H1 (cell line): ENCODE data around the gene FRMD4A. TPM values are rescaled to one million over a fixed set of nuclear protein-coding genes. Genes with fewer than 3 reads are reported as not detected.

Experiments
- CTCF ChIA-PET: fragments of 300-600 bp; sonication (Branson Sonifier 250); formaldehyde crosslinking; loops from one replicate; lab custom pipeline; 2021; ENCODE audit not compliant: partially characterized antibody; lab: Charles Lee
- POLR2A ChIA-PET: fragments of 300-600 bp; sonication (Branson Sonifier 250); formaldehyde crosslinking; loops from one replicate; lab custom pipeline; 2021; ENCODE audit warnings: inconsistent platforms; ENCODE audit not compliant: partially characterized antibody; lab: Charles Lee
- DNase-seq, 2 experiments: peaks; one replicate each; pipeline versions ENCODE4 v3.0.0 to v3.0.0-alpha.2; 2010 to 2022; ENCODE audit warnings: low spot score in 2 of 2, low read depth in 1 of 2, mixed read lengths in 1 of 2
- FAIRE-seq: peaks from 2 replicates; lab custom pipeline; 2011; peaks lifted over from hg19 to GRCh38; lab: Jason Lieb, UNC
- H2AFZ ChIP-seq: 2 replicates; pipeline ENCODE4 v1.8.1; 2012; ENCODE audit warnings: low read length, inconsistent platforms
- H2AK5ac ChIP-seq: 2 replicates; pipeline ENCODE4 v1.6.1; 2013; ENCODE audit warnings: low read depth, low read length
- H2BK120ac ChIP-seq: replicated peaks from 2 replicates; pipeline ENCODE3; 2013; ENCODE audit warnings: low read depth, low read length, inconsistent platforms
- H2BK12ac ChIP-seq: 2 replicates; pipeline ENCODE4 v1.6.1; 2013; ENCODE audit warnings: low read depth, low read length
- H2BK15ac ChIP-seq: 2 replicates; pipeline ENCODE4 v1.6.1; 2013; ENCODE audit warnings: low read length
- H2BK20ac ChIP-seq: 2 replicates; pipeline ENCODE4 v1.6.1; 2013; ENCODE audit warnings: low read length
- H2BK5ac ChIP-seq: 2 replicates; pipeline ENCODE4 v1.6.1; 2013; ENCODE audit warnings: low read depth, low read length
- H3K14ac ChIP-seq: 2 replicates; pipeline ENCODE4 v1.6.1; 2013; ENCODE audit warnings: inconsistent platforms; ENCODE audit not compliant: insufficient read length
- H3K18ac ChIP-seq: 2 replicates; pipeline ENCODE4 v1.6.1; 2013; ENCODE audit warnings: low read length; ENCODE audit errors: extremely low read depth
- H3K23ac ChIP-seq: 2 replicates; pipeline ENCODE4 v1.6.1; 2013; ENCODE audit warnings: inconsistent platforms; ENCODE audit not compliant: insufficient read length
- H3K23me2 ChIP-seq: 2 replicates; pipeline ENCODE4 v1.6.1; 2013; ENCODE audit warnings: low read depth, low read length
- H3K27ac ChIP-seq: 2 replicates; pipeline ENCODE4 v1.6.1; 2011; ENCODE audit warnings: low read depth, low read length, inconsistent platforms
- H3K27me3 ChIP-seq, 4 experiments: replicated peaks in 1 of 4; 1 replicate in 1 of 4; 2 replicates in 3 of 4; pipeline versions ENCODE4 v1.6.1 to v1.8.1; 2011 to 2013; ENCODE audit warnings: low read length in 3 of 4, mild to moderate bottlenecking in 3 of 4, inconsistent platforms in 2 of 4, mixed read lengths in 2 of 4, moderate library complexity in 1 of 4; ENCODE audit not compliant: control insufficient read depth in 3 of 4, insufficient read depth in 3 of 4; ENCODE audit errors: extremely low read depth in 1 of 4
- H3K36me3 ChIP-seq, 4 experiments: 2 replicates each; pipeline versions ENCODE4 v1.6.1 to v1.8.1; 2011 to 2013; ENCODE audit warnings: mild to moderate bottlenecking in 4 of 4, low read length in 3 of 4, moderate library complexity in 2 of 4, control low read depth in 1 of 4, inconsistent platforms in 1 of 4; ENCODE audit not compliant: insufficient read depth in 4 of 4, control insufficient read depth in 2 of 4
- H3K4ac ChIP-seq: replicated peaks from 2 replicates; pipeline ENCODE3; 2013; ENCODE audit warnings: low read length, low read depth, mixed read lengths, inconsistent platforms; ENCODE audit not compliant: insufficient read length
- H3K4me1 ChIP-seq, 4 experiments: replicated peaks in 1 of 4; 1 replicate in 1 of 4; 2 replicates in 3 of 4; pipeline versions ENCODE4 v1.6.1 to v1.8.1; 2011 to 2013; ENCODE audit warnings: low read length in 3 of 4, inconsistent platforms in 2 of 4, mixed read lengths in 1 of 4; ENCODE audit not compliant: insufficient read depth in 4 of 4, control insufficient read depth in 3 of 4
- H3K4me2 ChIP-seq, 2 experiments: 2 replicates each; pipeline versions ENCODE4 v1.6.1 to v1.8.1; 2011 to 2013; ENCODE audit warnings: low read depth in 2 of 2, low read length in 2 of 2, control low read depth in 1 of 2, inconsistent platforms in 1 of 2, mild to moderate bottlenecking in 1 of 2; ENCODE audit not compliant: insufficient read depth in 1 of 2
- H3K4me3 ChIP-seq, 4 experiments: fragments of 200-600, 300-600 bp in 1 of 4; sonication (generic), shearing (Covaris generic), sonication (Bioruptor Twin) in 1 of 4; 2 replicates each; pipeline versions ENCODE4 v1.5.1 to v1.8.1; 2011 to 2016; ENCODE audit warnings: low read length in 4 of 4, low read depth in 3 of 4, control low read depth in 2 of 4, inconsistent platforms in 2 of 4, mild to moderate bottlenecking in 2 of 4, mixed read lengths in 1 of 4, moderate library complexity in 1 of 4; ENCODE audit not compliant: insufficient read depth in 2 of 4; ENCODE audit errors: extremely low read depth in 1 of 4
- H3K56ac ChIP-seq: replicated peaks from 2 replicates; pipeline ENCODE3; 2013; ENCODE audit warnings: low read depth, mild to moderate bottlenecking, mixed read lengths, low read length, inconsistent platforms; ENCODE audit not compliant: insufficient read length
- H3K79me1 ChIP-seq: 2 replicates; pipeline ENCODE4 v1.6.1; 2013; ENCODE audit warnings: low read depth, low read length, control low read depth
- H3K79me2 ChIP-seq, 2 experiments: 2 replicates each; pipeline versions ENCODE4 v1.6.1 to v1.8.1; 2012 to 2013; ENCODE audit warnings: low read length in 2 of 2, mild to moderate bottlenecking in 2 of 2, inconsistent platforms in 1 of 2; ENCODE audit not compliant: insufficient read depth in 2 of 2, control insufficient read depth in 1 of 2
- H3K9ac ChIP-seq, 4 experiments: replicated peaks in 1 of 4; 1 replicate in 1 of 4; 2 replicates in 3 of 4; pipeline versions ENCODE4 v1.6.1 to v1.8.1; 2011 to 2013; ENCODE audit warnings: low read depth in 3 of 4, low read length in 3 of 4, control low read depth in 2 of 4, mild to moderate bottlenecking in 2 of 4, moderate library complexity in 2 of 4, inconsistent platforms in 1 of 4; ENCODE audit errors: extremely low read depth in 1 of 4
- H3K9me3 ChIP-seq, 2 experiments: 2 replicates each; pipeline versions ENCODE4 v1.6.1 to v1.8.1; 2012 to 2013; ENCODE audit warnings: mild to moderate bottlenecking in 2 of 2, moderate library complexity in 2 of 2, control low read depth in 1 of 2, inconsistent platforms in 1 of 2, low read depth in 1 of 2, low read length in 1 of 2, mixed read lengths in 1 of 2; ENCODE audit not compliant: insufficient read depth in 2 of 2
- H4K20me1 ChIP-seq, 2 experiments: replicated peaks in 1 of 2; 2 replicates each; pipeline versions ENCODE3 to v1.8.1; 2011 to 2013; ENCODE audit warnings: inconsistent platforms in 2 of 2, low read length in 2 of 2, mild to moderate bottlenecking in 1 of 2; ENCODE audit not compliant: insufficient read depth in 2 of 2, control insufficient read depth in 1 of 2
- H4K5ac ChIP-seq: 2 replicates; pipeline ENCODE4 v1.6.1; 2013; ENCODE audit warnings: low read length, low read depth, mixed read lengths, inconsistent platforms; ENCODE audit not compliant: insufficient read length
- H4K8ac ChIP-seq: 2 replicates; pipeline ENCODE4 v1.8.0; 2013; ENCODE audit warnings: mild to moderate bottlenecking, moderate library complexity, low read length, inconsistent platforms; ENCODE audit not compliant: insufficient read depth; ENCODE audit errors: extremely low read depth
- H4K91ac ChIP-seq: replicated peaks from 2 replicates; pipeline ENCODE3; 2013; ENCODE audit warnings: low read length, mixed read lengths, inconsistent platforms; ENCODE audit not compliant: insufficient read length
- NRF1 ChIP-seq: IDR thresholded peaks from 2 replicates; pipeline ENCODE4 v1.6.1; 2011; ENCODE audit warnings: mild to moderate bottlenecking, low read depth, low read length, improper control_type of control experiment
- SUZ12 ChIP-seq: fragments of 200-600 bp; sonication (generic); IDR thresholded peaks from 2 replicates; pipeline ENCODE4 v1.6.1; 2012; ENCODE audit warnings: mild to moderate bottlenecking, inconsistent platforms, low read length, moderate library complexity, mixed read lengths
- WGBS, 2 experiments: shearing (Covaris generic) in 1 of 2; methylation state at CpG; one replicate each; pipeline versions ENCODE4 v1.1.6 to v1.1.7; 2013 to 2015; ENCODE audit warnings: low lambda C conversion rate in 2 of 2, mixed read lengths in 2 of 2, inconsistent platforms in 1 of 2, low coverage in 1 of 2, missing lambda C conversion rate in 1 of 2; ENCODE audit not compliant: insufficient replicate concordance in 2 of 2, insufficient coverage in 1 of 2, insufficient read length in 1 of 2; ENCODE audit errors: extremely low coverage in 1 of 2, missing lambda C conversion rate in 1 of 2; 5-methylcytosine and 5-hydroxymethylcytosine counted together
- polyA plus RNA-seq, 7 experiments: library from polyadenylated mRNA; depleted of rRNA in 3 of 7; stranded (reverse) in 5 of 7; unstranded in 2 of 7; fragments of >200 nt in 5 of 7; fragments of 200-250 nt in 2 of 7; gene quantifications; 1 replicate in 5 of 7; 2 replicates in 1 of 7; 4 replicates in 1 of 7; pipeline versions ENCODE4 v1.2.1 to v1.2.3, GENCODE V29; 2011 to 2013; ENCODE audit warnings: missing spikeins in 2 of 7, mixed read lengths in 2 of 7
- total RNA-seq: library from RNA; stranded (reverse); fragmentation: NEBNext Ultra II Directional; extraction: Animal tissue kit (Norgen Biotek cat#: 25700); gene quantifications from 2 replicates; pipeline ENCODE4 v1.2.1, GENCODE V29; 2021

FRMD4A gene
- total and polyA plus RNA-seq, 2 of the 8 experiments (the other 6 are each of a cell fraction or from before 2014, with no cell fraction given): 38.6 to 39.6 TPM

DNA sequence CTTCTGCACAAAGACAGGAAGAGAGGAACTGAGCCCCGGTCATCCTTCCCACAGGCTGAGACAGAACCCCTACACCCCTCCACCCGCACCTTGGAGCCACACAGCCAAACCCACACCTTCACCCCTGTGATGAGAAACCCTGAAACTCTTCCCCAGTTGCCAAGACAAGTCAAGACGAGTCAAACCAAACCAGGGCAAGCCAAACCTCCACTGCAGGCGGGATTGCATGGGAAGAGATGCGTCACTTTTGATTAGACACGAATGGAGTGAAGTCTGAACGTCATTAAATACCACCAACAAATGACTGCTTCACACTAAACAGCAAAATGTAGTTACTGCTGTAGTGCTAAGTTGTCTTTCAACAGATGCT is 670.2 kb downstream of the FRMD4A start:
- 76% methylated on average over 6 of the region's 7 CpGs; no CpG with 5 or more reads in 1 of the 2 experiments for WGBS, 2 experiments
- Histone ChIP-seq H2AK5ac (no peak overlapping the region), H3K4me2 (no peak overlapping the region), H3K36me3 (peaks cover 5 to 31% (median 14%) of the 10 kb centered on the region in 4 experiments; a peak in 7 of 8 replicates), H3K56ac (no peak overlapping the region), H3K23ac (no peak overlapping the region), H3K4me3 (no peak overlapping the region), H4K8ac (no peak overlapping the region), H3K4ac (no peak overlapping the region), H3K79me1 (no peaks in the 10 kb centered on the region), H3K18ac (no peak overlapping the region; the same call in 1 of the 2 replicates), H3K14ac (no peak overlapping the region), H3K9me3 (no peaks in the 10 kb centered on the region), H3K27ac (no peak overlapping the region), H2BK20ac (no peak overlapping the region), H3K9ac (no peak overlapping the region), H4K5ac (no peak overlapping the region), H4K91ac (no peak overlapping the region), H4K20me1 (no peaks in the 10 kb centered on the region), H3K23me2 (no peaks in the 10 kb centered on the region), H2BK120ac (no peak overlapping the region), H2BK5ac (no peak overlapping the region), H3K79me2 (no peaks in the 10 kb centered on the region), H2BK12ac (no peak overlapping the region), H3K27me3 (no peaks in the 10 kb centered on the region), H2BK15ac (no peak overlapping the region), H2AFZ (no peak overlapping the region), H3K4me1 (no peaks in the 10 kb centered on the region; a peak in 1 of 7 replicates)
- POLR2A ChIA-PET: no interaction called here
- CTCF ChIA-PET: interaction anchor here (0.6 to 2.3 kb wide), 21 partner anchors 9 to 463 kb away, joined by 3 to 11 read pairs (median 4); no protein-coding TSS in a partner anchor
- FAIRE-seq (no peak), DNase-seq (no peak)
- TF ChIP-seq NRF1 (no peak), SUZ12 (no peak)
